Measurements from ENCODE around the gene ACTL6B. TPM values are rescaled to one million over a fixed set of nuclear protein-coding genes. Genes with fewer than 3 reads are reported as not detected.
"Not testable (repeated sequence)": the region's sequence is repeated elsewhere in the genome, so short reads cannot be mapped to it uniquely, and the experiment has no call there.

Gene ACTL6B
- total and polyA plus RNA-seq, 2 of the 13 experiments (the other 11 are each of a cell fraction or from before 2014, with no cell fraction given), result not detected

- WGBS (ENCODE audit: low lambda C conversion rate), result 80% methylated on average over 5 of the region's 5 CpGs
- no peak for ATAC-seq
- TF ChIP-seq AKNA (CRISPR knock-in tag; IDR thresholded peaks at IDR 0.05; ENCODE audit: borderline replicate concordance) (no peak), NCOA5 (CRISPR knock-in tag; IDR thresholded peaks at IDR 0.05) (no peak), ZNF12 (CRISPR knock-in tag; IDR thresholded peaks at IDR 0.05) (peak; percentile 58; the same call in 1 of the 2 replicates)
- Histone ChIP-seq H3K9ac (ENCODE audit: insufficient read depth, low read depth, low read length) (no peak overlapping the region), H3K4me1 (ENCODE audit: insufficient read depth, low read length) (no peaks in the 10 kb centered on the region), H3K27me3 (ENCODE audit: control insufficient read depth in 1 of 2, insufficient read depth in 2 of 2, low read length in 2 of 2) (no peaks in the 10 kb centered on the region; a peak in 2 of 5 replicates), H3K4me3 (replicated peaks in 1 of 3; ENCODE audit: insufficient read depth in 1 of 3, low read depth in 2 of 3, low read length in 3 of 3) (no peak overlapping the region), H3K27ac (ENCODE audit: extremely low read length, insufficient read depth, low read length) (no peak overlapping the region), H3K79me2 (ENCODE audit: insufficient read depth, low read length) (no peaks in the 10 kb centered on the region), H3K9me3 (ENCODE audit: low read length) (no peaks in the 10 kb centered on the region), H4K20me1 (ENCODE audit: insufficient read depth, low read length) (no peaks in the 10 kb centered on the region), H2AFZ (ENCODE audit: low read length) (no peak overlapping the region), H3K4me2 (ENCODE audit: low read depth, low read length) (no peak overlapping the region), H3K36me3 (replicated peaks in 1 of 2; ENCODE audit: control insufficient read depth in 1 of 2, insufficient read depth in 2 of 2, low read length in 2 of 2) (no peaks in the 10 kb centered on the region)
- no TSS peak for BruUV-seq (replicated peaks)
- intact Hi-C loops (cut with micrococcal nuclease; ENCODE audit: unreplicated experiment) (no loop called here), in situ Hi-C loops (cut with HindIII; ENCODE audit: extremely low pct_ligation_motif_present, low pct_unique_long_range_greater_than_20kb) (no loop called here)
- DNase-seq (ENCODE audit: low spot score), result no peak
- no peak for FAIRE-seq
- POLR2A ChIA-PET, result no interaction called here
- CTCF ChIA-PET (ENCODE audit: low intra/inter-chr PET ratio, low total read pairs), result no interaction called here
Observed at GRCh38 chr7:100665168-100665726, 9.0 kb upstream of the ACTL6B start.

DNA sequence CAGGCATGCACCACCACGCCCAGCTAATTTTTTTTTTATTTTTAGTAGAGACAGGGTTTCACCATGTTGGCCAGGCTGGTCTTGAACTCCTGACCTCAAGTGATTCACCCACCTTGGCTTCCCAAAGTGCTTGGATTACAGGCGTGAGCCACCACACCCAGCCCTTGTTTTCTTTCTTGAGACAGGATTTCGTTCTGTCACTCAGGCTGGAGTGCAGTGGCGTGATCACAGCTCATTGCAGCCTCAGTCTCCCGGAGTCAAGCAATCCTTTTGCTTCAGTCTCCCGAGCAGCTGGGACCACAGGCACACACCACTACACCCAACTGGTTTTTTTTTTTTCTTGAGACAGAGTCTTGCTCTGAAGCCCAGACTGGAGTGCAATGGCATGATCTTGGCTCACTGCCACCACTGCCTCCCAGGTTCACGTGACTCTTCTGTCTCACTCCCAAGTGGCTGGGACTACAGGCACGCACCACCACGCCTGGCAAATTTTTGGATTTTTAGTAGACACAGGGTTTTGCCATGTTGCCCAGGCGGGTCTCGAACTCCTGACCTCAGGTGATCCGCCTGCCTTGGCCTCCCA is 6.0 kb upstream of the ACTL6B start:
- H3K4me3 ChIP-seq (replicated peaks in 1 of 3; ENCODE audit: insufficient read depth in 1 of 3, low read depth in 2 of 3, low read length in 3 of 3); BruUV-seq (replicated peaks): not testable (repeated sequence)

More for the DNA sequence above, 6.0 kb upstream of the ACTL6B start:
- H2AFZ ChIP-seq (ENCODE audit: low read length); in situ Hi-C loops (cut with HindIII; ENCODE audit: extremely low pct_ligation_motif_present, low pct_unique_long_range_greater_than_20kb); H3K79me2 ChIP-seq (ENCODE audit: insufficient read depth, low read length); H3K27ac ChIP-seq (ENCODE audit: extremely low read length, insufficient read depth, low read length); FAIRE-seq; DNase-seq (ENCODE audit: low spot score); ATAC-seq; CTCF ChIA-PET (ENCODE audit: low intra/inter-chr PET ratio, low total read pairs); H3K9ac ChIP-seq (ENCODE audit: insufficient read depth, low read depth, low read length); H4K20me1 ChIP-seq (ENCODE audit: insufficient read depth, low read length); H3K4me2 ChIP-seq (ENCODE audit: low read depth, low read length); intact Hi-C loops (cut with micrococcal nuclease; ENCODE audit: unreplicated experiment); H3K36me3 ChIP-seq (replicated peaks in 1 of 2; ENCODE audit: control insufficient read depth in 1 of 2, insufficient read depth in 2 of 2, low read length in 2 of 2); H3K4me1 ChIP-seq (ENCODE audit: insufficient read depth, low read length); H3K27me3 ChIP-seq (ENCODE audit: control insufficient read depth in 1 of 2, insufficient read depth in 2 of 2, low read length in 2 of 2); H3K9me3 ChIP-seq (ENCODE audit: low read length): not testable (repeated sequence)
- 45% methylated on average over 11 of the region's 12 CpGs for WGBS (ENCODE audit: low lambda C conversion rate)
- POLR2A ChIA-PET, result interaction anchor here (0.7 to 2.4 kb wide), 3 partner anchors 11 to 76 kb away, joined by 3 to 8 read pairs (median 6); partner anchors contain the start of genes FBXO24, GNB2 and LRCH4
